ENCODE data around the gene SLC16A14.

SLC16A14 gene

DNA sequence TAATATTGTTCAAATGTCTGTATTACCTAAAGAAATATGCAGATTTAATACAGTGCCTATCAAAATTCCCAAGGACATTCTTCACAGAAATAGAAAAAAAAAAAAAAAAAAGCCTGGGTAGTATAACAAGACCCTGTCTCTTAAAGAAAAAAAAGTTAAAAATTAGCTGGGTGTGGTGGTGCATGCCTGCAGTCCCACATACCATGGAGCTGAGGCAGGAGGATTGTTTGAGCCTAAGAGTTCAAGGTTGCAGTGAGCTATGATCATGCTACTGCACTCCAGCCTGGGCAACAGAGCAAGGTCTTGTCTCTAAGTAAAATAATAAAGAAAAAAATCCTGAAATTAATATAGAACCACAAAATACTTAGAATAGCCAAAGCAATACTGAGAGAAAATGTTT, 51.9 kb downstream of the SLC16A14 start:
- no peak for DNase-seq (ENCODE audit: extremely low spot score)
- ChIA-PET CTCF (interaction anchor here (1.8 kb wide), 1 partner anchor 9 kb away, joined by 10 read pairs; no protein-coding TSS in a partner anchor), POLR2A (interaction anchor here (0.7 kb wide), 1 partner anchor 632 kb away, joined by 4 read pairs; no protein-coding TSS in a partner anchor)
- TF ChIP-seq, protein P1, sequence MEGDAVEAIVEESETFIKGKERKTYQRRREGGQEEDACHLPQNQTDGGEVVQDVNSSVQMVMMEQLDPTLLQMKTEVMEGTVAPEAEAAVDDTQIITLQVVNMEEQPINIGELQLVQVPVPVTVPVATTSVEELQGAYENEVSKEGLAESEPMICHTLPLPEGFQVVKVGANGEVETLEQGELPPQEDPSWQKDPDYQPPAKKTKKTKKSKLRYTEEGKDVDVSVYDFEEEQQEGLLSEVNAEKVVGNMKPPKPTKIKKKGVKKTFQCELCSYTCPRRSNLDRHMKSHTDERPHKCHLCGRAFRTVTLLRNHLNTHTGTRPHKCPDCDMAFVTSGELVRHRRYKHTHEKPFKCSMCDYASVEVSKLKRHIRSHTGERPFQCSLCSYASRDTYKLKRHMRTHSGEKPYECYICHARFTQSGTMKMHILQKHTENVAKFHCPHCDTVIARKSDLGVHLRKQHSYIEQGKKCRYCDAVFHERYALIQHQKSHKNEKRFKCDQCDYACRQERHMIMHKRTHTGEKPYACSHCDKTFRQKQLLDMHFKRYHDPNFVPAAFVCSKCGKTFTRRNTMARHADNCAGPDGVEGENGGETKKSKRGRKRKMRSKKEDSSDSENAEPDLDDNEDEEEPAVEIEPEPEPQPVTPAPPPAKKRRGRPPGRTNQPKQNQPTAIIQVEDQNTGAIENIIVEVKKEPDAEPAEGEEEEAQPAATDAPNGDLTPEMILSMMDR (IDR thresholded peaks at IDR 0.05; ENCODE audit: control extremely low read depth, extremely low read depth, low read depth, missing control alignments), result no peak

DNA sequence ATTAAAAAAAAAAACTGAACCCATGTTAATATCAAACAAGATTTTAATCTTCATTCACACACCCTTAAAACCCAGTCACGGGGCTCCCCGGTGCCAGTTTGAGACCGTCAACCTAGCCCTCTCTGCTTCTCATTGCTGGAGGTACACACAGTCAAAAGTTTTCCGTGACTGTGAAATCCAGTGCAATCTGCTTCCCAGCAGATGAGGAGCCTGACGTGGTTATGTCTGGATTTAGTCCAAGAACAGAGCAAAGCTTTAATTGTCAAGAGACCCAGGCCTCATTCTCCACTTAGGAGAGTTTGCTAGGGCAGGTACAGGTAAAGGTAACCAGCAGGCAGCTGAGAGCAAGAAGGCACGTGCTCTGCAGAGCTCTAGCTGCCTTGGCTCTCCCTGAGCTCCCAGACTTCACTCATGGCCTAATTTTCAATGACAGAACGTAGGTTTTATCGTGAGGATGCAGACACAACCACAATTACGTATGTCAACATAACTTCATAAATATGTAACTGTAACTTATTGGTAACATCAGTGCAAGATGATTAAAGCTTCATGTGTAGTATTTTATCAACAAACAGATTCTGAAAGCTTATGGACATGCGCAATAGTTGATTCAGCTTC, 56.3 kb downstream of the SLC16A14 start:
- TF ChIP-seq, protein P1 (IDR thresholded peaks at IDR 0.05; ENCODE audit: control extremely low read depth, extremely low read depth, low read depth, missing control alignments), result no peak
- POLR2A ChIA-PET, result no interaction called here
- CTCF ChIA-PET, result interaction anchor here (1.1 to 8.6 kb wide), 5 partner anchors 9 to 598 kb away, joined by 3 to 53 read pairs (median 8); no protein-coding TSS in a partner anchor
- no peak for DNase-seq (ENCODE audit: extremely low spot score)

DNA sequence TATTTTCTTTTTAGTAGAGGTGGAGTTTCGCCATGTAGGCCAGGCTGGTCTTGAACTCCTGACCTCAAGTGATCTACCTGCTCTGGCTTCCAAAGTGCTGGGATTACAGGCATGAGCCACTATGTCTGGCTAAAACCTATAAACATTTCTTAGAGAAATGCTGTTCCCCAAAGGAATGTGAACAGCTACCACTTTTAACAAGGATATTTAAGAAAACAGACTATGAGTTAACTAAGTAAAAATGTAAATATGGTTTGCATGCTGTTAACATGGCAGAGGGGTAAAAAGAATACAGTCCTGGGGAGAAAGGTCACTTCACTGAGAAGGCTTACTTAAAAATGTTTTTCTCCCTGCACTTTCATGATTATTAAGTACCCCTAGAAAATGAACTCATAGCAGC, 57.1 kb downstream of the SLC16A14 start:
- no peak for DNase-seq (ENCODE audit: extremely low spot score)
- POLR2A ChIA-PET, result no interaction called here
- CTCF ChIA-PET, result interaction anchor here (0.8 to 8.6 kb wide), 6 partner anchors 9 to 148 kb away, joined by 3 to 53 read pairs (median 6); no protein-coding TSS in a partner anchor
- TF ChIP-seq, protein P1 (IDR thresholded peaks at IDR 0.05; ENCODE audit: control extremely low read depth, extremely low read depth, low read depth, missing control alignments), result no peak

DNA sequence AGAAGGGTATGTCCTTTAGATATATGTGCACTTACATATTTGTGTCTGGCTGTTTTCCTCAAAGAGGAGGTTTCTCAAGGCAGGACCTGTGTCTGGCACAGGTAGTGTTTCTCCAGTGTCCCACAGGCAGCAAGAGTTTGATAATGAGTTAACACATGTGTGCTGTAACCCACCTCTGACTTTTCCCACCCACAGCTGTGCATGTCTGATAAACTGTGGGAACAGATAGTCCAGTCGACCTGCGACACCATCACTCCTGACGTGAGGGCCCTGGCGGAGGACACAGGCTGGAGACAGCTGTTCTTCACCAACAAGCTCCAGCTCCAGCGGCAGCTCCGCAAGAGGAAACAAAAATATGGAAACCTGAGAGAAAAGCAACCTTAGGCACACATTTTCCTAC, 58.2 kb downstream of the SLC16A14 start:
- CTCF ChIA-PET, result interaction anchor here (1.1 to 8.6 kb wide), 5 partner anchors 10 to 149 kb away, joined by 3 to 53 read pairs (median 4); no protein-coding TSS in a partner anchor
- TF ChIP-seq, protein P1 (IDR thresholded peaks at IDR 0.05; ENCODE audit: control extremely low read depth, extremely low read depth, low read depth, missing control alignments), result no peak
- no peak for DNase-seq (ENCODE audit: extremely low spot score)
- POLR2A ChIA-PET, result no interaction called here

DNA sequence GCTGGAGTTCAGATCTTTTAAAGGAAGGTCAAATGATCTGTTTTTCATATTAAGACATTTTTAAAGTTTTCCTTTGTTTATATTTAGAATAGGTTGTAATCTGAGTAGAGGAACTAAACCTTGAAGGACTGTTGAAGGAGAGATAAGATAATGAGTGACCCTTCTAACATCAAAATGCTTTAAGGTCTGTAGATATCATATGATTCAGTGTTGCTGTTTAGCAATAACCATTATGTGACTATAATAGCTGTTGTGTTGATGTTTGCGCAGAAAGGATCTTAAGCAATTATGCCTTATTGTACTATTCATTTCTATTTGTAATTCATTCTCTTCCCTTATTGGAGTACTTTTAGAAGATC, 60.0 kb downstream of the SLC16A14 start:
- ChIA-PET POLR2A (no interaction called here), CTCF (interaction anchor here (0.6 to 8.6 kb wide), 37 partner anchors 9 to 915 kb away, joined by 3 to 53 read pairs (median 4); partner anchors contain the start of genes SLC16A14 and SP110)
- no peak for DNase-seq (ENCODE audit: extremely low spot score)
- TF ChIP-seq, protein P1 (IDR thresholded peaks at IDR 0.05; ENCODE audit: control extremely low read depth, extremely low read depth, low read depth, missing control alignments), result no peak

DNA sequence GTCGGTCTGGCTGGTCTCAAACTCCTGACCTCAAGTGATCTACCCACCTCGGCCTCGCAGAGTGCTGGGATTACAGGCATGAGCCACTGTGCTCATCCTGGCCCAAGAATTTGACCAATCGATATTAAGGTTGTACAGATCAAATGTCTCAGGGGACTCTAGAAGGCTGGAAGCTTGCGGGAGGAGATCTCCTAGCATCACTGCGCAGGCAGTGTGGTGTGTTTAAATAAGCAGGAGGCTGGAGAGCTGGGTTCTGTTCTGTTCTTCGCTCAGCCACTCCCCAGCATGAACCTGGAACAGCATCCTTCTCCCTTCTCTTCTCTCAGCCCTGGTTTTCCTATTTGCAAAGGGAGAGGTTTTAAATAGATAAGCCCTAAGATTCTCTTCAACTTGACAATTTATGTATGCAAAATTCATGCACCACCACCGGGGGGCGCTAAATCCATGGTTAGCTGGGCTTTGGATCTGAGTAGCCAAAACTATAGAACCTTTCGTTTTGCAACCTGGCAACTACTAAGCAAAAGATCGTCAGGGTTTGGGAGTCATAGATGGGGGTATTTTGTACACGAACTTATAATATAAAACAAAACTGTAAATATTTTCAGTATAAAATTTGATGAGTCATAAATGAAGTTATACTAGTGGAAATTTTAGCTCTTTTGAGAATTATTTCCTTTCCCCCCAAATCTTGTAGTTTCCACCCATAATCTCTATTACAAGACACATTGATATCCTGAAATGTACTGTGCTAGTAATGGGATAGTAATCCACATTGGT, 60.6 kb downstream of the SLC16A14 start:
- TF ChIP-seq, protein P1 (IDR thresholded peaks at IDR 0.05; ENCODE audit: control extremely low read depth, extremely low read depth, low read depth, missing control alignments), result peak; percentile 78
- ChIA-PET POLR2A (interaction anchor here (0.6 kb wide), 1 partner anchor 607 kb away, joined by 3 read pairs; no protein-coding TSS in a partner anchor), CTCF (interaction anchor here (0.6 to 8.6 kb wide), 40 partner anchors 9 to 916 kb away, joined by 3 to 53 read pairs (median 4); partner anchors contain the start of gene SLC16A14)
- DNase-seq (ENCODE audit: extremely low spot score), result peak; percentile 63
